HL-60/S4 treated with phorbol 12-myristate 13-acetate at 8.2 ng/mL for 4 days and 3 days (cell line): ENCODE results near the gene DNAH14.

Experiments used
- in situ Hi-C: fragments of 300-500 bp; cut with MboI; formaldehyde crosslinking; loops from 2 replicates; pipeline ENCODE4 v1.15.0; 2022; ENCODE audit warnings: low sequenced_read_pairs

DNAH14 gene

DNA sequence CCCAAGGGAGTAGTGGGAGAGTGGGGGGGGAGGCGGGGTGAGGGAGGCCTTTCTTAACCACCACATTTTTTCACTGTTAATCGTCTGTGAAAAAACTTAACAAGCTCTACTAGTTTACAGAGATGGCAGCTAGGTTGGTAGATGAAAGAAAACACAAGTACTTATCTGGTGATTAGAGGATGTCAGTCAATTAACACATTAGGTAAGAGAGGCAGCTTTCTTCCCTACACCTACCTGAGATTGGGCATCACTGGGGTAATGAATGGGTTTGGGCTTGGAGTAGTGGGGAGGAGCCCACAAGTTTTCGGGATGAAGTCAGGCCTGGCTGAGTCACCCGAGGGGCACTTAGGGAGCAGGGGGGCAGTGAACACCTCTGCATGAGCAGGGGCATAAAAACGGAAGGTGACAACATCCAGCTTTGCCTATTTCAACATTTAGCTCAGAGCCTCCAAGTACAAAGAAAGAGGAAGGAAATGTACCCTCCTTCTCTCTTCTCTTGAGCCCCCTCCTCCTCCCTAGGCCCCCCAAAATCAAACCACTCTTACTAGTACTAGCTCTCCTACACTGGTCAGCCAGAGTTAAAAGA is 495.8 kb downstream of the DNAH14 start:
- in situ Hi-C loops: no loop called here

GRCh38 chr1:225426395-225427234 is 497.1 kb downstream of the DNAH14 start:
- in situ Hi-C loops: no loop called here

DNA sequence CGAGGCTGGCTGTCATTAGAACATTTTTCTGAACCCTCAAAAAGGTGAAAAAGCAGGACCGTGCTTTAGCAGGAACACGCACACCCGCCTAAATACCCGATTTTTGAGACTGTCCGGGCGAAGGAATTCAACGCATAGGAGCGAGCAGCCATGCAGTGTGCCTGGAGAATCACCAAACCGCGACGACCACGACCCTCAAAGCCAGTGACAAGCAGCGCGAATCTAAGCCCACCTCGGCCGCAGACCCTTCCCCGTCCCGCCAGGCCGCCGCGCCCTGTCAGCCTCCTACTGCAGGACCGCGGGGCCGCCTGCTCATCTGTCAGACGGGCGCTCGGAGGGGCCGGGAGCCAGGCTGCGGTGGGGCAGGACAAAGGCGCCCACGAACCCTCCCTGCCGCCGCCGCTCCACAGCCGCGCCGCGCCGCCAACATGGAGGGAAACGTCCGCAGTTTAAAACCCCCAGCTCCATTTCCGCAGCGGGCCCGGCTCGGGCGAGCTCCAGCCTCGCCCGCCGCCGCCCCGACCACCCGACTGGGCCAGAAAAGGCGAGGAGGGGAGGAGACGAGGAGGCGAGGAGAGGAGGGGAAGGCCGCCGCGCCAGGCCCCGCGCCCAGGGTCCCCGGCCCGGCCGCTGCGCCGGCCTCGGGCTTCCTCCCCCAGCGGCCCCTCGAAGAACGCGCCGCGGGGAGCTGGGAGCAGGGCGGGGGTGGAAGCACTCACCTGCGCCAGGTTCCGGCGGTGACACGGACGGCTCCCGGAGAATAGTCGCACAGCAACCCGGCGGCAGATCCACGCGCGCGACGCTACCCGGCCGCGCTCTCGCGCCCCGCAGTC is 498.0 kb downstream of the DNAH14 start, which contains the start of gene LBR:
Gene LBR (minus strand): TSS at position 804 of the 833 bp plus-strand sequence. CDS start 3,963 bp downstream, outside the sequence.
- in situ Hi-C loops: no loop called here

GRCh38 chr1:225428068-225428880 is 498.8 kb downstream of the DNAH14 start:
- in situ Hi-C loops: no loop called here

GRCh38 chr1:225428881-225429455 is 499.5 kb downstream of the DNAH14 start:
- in situ Hi-C loops: no loop called here

- in situ Hi-C loops: no loop called here
These were observed 500.8 kb downstream of the DNAH14 start for GRCh38 chr1:225430301-225430700.

- in situ Hi-C loops: no loop called here
These were observed 501.8 kb downstream of the DNAH14 start for GRCh38 chr1:225431081-225431863.

DNA sequence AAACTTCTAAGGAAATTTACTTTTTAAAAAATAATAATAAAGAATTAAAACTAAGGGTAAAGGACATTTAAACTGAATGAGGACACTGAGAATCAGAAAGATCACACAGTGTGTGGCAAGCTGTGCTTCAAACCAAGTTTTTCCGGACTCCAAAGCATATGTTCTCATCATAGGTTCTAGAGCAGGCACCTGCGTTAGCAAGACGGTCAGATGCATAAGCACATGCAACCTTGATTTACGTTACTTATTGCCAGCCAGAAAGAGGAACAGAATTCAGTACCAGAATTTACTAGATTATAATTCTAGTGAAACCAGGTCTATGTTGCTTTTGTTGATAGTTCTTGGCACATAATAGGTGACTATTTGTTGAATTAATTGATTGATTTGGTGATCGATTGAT is 504.6 kb downstream of the DNAH14 start:
- in situ Hi-C loops: no loop called here

- in situ Hi-C loops: no loop called here
These were observed 505.6 kb downstream of the DNAH14 start for GRCh38 chr1:225435076-225435475.

DNA sequence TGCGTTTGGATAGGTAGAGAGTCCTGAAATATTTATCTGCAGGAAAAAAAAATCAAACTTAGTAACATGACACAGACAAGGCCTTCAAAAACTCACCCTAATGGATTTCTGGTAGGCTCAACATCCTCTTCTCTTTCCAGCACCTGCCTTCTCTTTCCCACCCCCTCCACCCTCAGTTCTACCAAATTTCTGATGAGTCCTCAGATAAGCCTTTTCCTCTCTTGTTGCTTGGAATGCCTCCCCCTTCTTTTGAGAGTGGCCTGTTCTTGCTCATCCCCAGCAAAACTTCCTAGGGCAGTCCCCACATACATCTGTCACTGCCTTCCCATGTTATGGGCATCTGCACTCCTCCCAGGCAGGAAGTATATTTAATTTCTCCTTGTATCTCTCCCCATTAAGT is 506.0 kb downstream of the DNAH14 start:
- in situ Hi-C loops: no loop called here

GRCh38 chr1:225435957-225436392 is 506.5 kb downstream of the DNAH14 start:
- in situ Hi-C loops: no loop called here

- in situ Hi-C loops: no loop called here
These were observed 508.4 kb downstream of the DNAH14 start for GRCh38 chr1:225437710-225438437.

GRCh38 chr1:225440380-225441221 is 511.1 kb downstream of the DNAH14 start:
- in situ Hi-C loops: no loop called here

GRCh38 chr1:225441314-225442122 is 512.0 kb downstream of the DNAH14 start:
- in situ Hi-C loops: no loop called here

DNA sequence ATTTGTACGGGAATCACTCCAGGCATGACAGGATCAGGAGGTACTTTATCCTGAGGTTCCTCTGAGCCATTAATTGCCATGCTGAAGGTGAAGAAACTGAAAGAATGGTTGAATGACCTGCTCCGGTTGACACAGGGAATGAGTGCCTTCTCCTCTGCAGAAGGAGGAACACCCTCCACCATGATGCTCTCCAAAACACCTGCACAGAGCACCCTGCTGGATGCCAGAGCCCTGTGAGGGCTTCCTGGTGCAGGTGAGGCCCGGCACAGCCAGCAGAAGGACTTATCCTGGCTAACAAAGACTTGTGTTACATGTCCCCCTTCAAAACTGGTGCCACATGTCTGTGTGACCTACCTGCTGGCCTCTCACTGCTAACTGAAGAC is 512.6 kb downstream of the DNAH14 start:
- in situ Hi-C loops: no loop called here

DNA sequence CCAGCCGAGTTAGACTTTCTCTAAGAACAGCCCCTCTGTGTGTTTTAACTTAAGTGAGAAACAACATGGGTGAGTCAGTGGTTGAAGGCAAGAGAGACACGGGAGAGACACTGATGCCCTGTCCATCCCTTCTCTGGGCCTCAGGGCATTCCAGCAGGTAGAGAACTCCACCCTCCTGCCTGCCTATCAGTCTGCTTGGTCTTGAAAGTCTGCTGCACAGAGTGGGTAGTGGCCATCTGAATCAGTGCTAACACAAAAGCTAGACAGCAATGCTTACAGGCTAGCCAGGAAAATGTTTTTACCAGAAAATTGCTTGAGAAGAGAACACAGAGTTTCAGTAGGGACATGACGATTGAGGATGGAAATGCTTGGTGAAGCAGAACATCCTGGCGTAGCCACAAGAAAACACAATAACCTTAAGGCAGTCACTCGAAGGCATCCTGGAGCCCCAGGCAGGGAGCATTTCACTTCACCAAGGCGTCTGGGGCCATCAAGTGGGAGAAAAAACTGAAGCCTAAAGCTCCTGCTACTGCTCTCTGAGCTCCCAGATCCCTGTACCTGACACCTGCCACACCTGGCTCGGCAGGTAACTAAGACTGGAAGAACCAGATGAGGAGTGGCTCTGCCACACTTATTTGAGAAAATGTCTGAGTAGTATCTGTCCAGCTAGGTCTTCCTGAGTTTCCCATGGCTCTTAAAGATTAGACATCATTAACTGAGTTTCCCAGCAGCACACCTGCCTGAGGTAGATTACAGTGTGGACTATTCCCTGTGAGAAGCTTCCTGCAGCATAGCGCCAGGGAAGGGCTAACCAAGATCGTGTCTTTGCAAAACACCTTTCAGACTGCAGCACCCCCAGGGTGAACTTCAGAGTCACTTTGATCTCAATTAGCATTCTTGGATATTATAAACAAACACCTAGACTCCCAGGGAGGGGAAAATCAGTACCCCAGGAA is 516.4 kb downstream of the DNAH14 start:
- in situ Hi-C loops: no loop called here
